ENCODE measurements around the gene ERC1.

ERC1 gene

DNA sequence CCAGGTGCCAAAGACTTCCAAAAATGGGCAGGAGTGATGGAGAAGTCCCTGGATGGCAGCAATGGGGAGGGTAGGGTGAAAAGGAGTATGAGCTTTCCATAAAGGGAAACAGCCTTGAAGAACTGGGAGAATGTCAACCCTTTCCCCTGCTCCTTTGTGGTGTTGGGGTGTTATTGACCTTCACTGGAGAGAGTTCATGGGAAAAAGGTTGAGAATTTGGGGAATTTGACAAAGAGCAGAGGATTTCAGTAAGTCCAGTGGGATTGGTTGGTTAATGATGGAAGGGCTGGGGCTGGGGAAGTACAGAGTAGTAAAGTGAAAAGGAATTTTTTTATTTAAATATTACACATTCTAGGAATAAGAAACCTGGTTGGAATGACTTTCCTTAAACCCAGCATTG is 116.6 kb downstream of the ERC1 start:
- no peak overlapping the region for H3K4me2 ChIP-seq (ENCODE audit: low read length)
- no peaks in the 10 kb centered on the region for H4K20me1 ChIP-seq (ENCODE audit: insufficient read depth, low read length)
- H3K79me2 ChIP-seq (ENCODE audit: insufficient read depth, low read length), result no peaks in the 10 kb centered on the region
- H2AFZ ChIP-seq (ENCODE audit: low read length), result no peak overlapping the region
- H3F3A ChIP-seq (ENCODE audit: insufficient read depth, low read length), result no peaks in the 10 kb centered on the region
- H3K4me1 ChIP-seq (ENCODE audit: insufficient read depth, low read length, severe bottlenecking), result peaks cover 29% of the 10 kb centered on the region
- TF ChIP-seq CTCF (IDR thresholded peaks at IDR 0.05; ENCODE audit: low read length) (no peak), EZH2 (IDR thresholded peaks at IDR 0.05; ENCODE audit: borderline replicate concordance, low read length) (no peak)
- H3K4me3 ChIP-seq (ENCODE audit: low read depth, low read length, poor library complexity, severe bottlenecking), result no peak overlapping the region
- H3K27me3 ChIP-seq (ENCODE audit: insufficient read depth, low read length), result no peaks in the 10 kb centered on the region
- H3K36me3 ChIP-seq (ENCODE audit: insufficient read depth, low read length), result 0 out of 2 replicates have a peak, but pooled peaks cover 4% of the 10 kb centered on the region
- no peaks in the 10 kb centered on the region for H3K9me3 ChIP-seq (ENCODE audit: low read length)
- H3K27ac ChIP-seq (ENCODE audit: low read depth, low read length, poor library complexity, severe bottlenecking), result no peak overlapping the region
- H3K9me2 ChIP-seq (ENCODE audit: low read depth, low read length), result no peaks in the 10 kb centered on the region
- H3K9ac ChIP-seq (ENCODE audit: low read length), result no peak overlapping the region

DNA sequence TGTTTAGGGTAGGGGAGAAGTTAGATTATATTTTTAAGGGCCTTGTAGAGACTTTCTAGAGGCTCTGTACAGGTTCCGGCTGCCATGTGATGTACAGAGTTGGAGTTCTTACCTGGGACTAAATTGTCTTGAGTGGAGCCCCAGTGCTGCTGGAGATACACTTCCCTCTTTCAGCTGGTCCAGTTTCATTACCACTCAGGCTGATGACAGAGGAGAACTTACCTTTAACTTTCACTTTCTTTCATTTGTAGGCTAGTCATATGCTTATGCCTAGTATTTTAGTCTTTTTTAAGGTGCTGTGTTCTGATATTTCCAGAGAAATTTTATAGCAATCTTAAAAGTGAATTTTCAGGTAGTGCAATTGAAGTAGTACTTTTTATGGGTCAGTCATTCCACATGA is 117.3 kb downstream of the ERC1 start:
- Histone ChIP-seq H4K20me1 (ENCODE audit: insufficient read depth, low read length) (no peaks in the 10 kb centered on the region), H3F3A (ENCODE audit: insufficient read depth, low read length) (no peaks in the 10 kb centered on the region), H2AFZ (ENCODE audit: low read length) (no peak overlapping the region), H3K9ac (ENCODE audit: low read length) (no peak overlapping the region), H3K4me2 (ENCODE audit: low read length) (peak overlapping the region; percentile 18; the same call in 1 of the 2 replicates), H3K9me3 (ENCODE audit: low read length) (no peaks in the 10 kb centered on the region), H3K27me3 (ENCODE audit: insufficient read depth, low read length) (no peaks in the 10 kb centered on the region), H3K36me3 (ENCODE audit: insufficient read depth, low read length) (0 out of 2 replicates have a peak, but pooled peaks cover 4% of the 10 kb centered on the region), H3K27ac (ENCODE audit: low read depth, low read length, poor library complexity, severe bottlenecking) (no peak overlapping the region), H3K4me3 (ENCODE audit: low read depth, low read length, poor library complexity, severe bottlenecking) (no peak overlapping the region), H3K4me1 (ENCODE audit: insufficient read depth, low read length, severe bottlenecking) (peaks cover 26% of the 10 kb centered on the region), H3K9me2 (ENCODE audit: low read depth, low read length) (no peaks in the 10 kb centered on the region), H3K79me2 (ENCODE audit: insufficient read depth, low read length) (no peaks in the 10 kb centered on the region)
- TF ChIP-seq CTCF (IDR thresholded peaks at IDR 0.05; ENCODE audit: low read length) (no peak), EZH2 (IDR thresholded peaks at IDR 0.05; ENCODE audit: borderline replicate concordance, low read length) (no peak)

DNA sequence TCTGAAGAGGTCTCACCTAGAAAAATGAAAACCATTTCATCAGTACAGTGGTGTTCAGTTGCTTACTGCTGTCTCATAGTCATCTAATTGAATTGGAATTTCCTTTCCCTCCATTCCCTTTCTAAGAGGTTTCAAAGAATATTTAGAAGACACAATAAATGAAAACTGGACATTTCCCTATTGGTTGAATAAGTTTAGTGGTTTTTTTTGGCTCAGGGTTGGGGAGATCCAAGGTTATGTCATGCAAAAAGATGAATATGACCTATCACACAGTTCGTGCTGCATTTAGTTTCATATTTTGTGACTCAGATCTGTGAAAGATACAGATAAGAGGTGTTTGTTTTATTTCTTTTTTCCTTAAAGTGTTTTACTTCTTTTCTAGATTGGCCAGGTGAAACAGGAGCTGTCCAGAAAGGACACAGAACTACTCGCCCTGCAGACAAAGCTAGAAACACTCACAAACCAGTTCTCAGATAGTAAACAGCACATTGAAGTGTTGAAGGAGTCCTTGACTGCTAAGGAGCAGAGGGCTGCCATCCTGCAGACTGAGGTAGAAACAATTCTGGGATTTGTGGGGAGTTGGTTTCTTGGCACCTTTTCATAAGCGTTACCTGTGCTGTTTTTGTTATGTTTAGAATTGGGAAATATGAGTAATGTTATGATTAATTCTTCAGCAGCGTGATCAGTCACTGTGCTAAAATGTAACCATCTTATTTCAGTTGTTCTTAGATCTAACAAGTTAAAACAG is 124.6 kb downstream of the ERC1 start:
- TF ChIP-seq EZH2 (IDR thresholded peaks at IDR 0.05; ENCODE audit: borderline replicate concordance, low read length), result no peak
- TF ChIP-seq CTCF (IDR thresholded peaks at IDR 0.05; ENCODE audit: low read length), result no peak
- H3K4me1 ChIP-seq (ENCODE audit: insufficient read depth, low read length, severe bottlenecking), result peaks cover 2% of the 10 kb centered on the region
- no peaks in the 10 kb centered on the region for H3K9me2 ChIP-seq (ENCODE audit: low read depth, low read length)
- no peak overlapping the region for H2AFZ ChIP-seq (ENCODE audit: low read length)
- 0 out of 2 replicates have a peak, but pooled peaks cover 4% of the 10 kb centered on the region for H3K36me3 ChIP-seq (ENCODE audit: insufficient read depth, low read length)
- no peak overlapping the region for H3K27ac ChIP-seq (ENCODE audit: low read depth, low read length, poor library complexity, severe bottlenecking)
- no peak overlapping the region for H3K4me2 ChIP-seq (ENCODE audit: low read length)
- H3K9me3 ChIP-seq (ENCODE audit: low read length), result no peaks in the 10 kb centered on the region
- no peaks in the 10 kb centered on the region for H3K27me3 ChIP-seq (ENCODE audit: insufficient read depth, low read length)
- H3K4me3 ChIP-seq (ENCODE audit: low read depth, low read length, poor library complexity, severe bottlenecking), result no peak overlapping the region
- H3K79me2 ChIP-seq (ENCODE audit: insufficient read depth, low read length), result no peaks in the 10 kb centered on the region
- no peaks in the 10 kb centered on the region for H4K20me1 ChIP-seq (ENCODE audit: insufficient read depth, low read length)
- no peak overlapping the region for H3K9ac ChIP-seq (ENCODE audit: low read length)
- 0 out of 2 replicates have a peak, but pooled peaks cover 5% of the 10 kb centered on the region for H3F3A ChIP-seq (ENCODE audit: insufficient read depth, low read length)

All from OCI-LY1 (cell line).